T-cell (primary cell): ENCODE results near the gene CRLF3. TPM values are rescaled to one million over a fixed set of nuclear protein-coding genes. Genes with fewer than 3 reads are reported as not detected.

Source experiments
- ATAC-seq, 4 experiments: fragments of 200-7000 bp in 3 of 4; fragments of 150-1000 bp in 1 of 4; cut with Tn5 transposase; replicated peaks in 1 of 4; 1 replicate in 3 of 4; 2 replicates in 1 of 4; pipeline ENCODE4 v1.10.0; 2021; ENCODE audit warnings: moderate library complexity in 3 of 4, mild to moderate bottlenecking in 2 of 4, moderate number of reproducible peaks in 1 of 4
- CTCF ChIA-PET, 2 donors: fragments of 300-600 bp; sonication (Branson Sonifier 250); formaldehyde crosslinking; loops; one replicate each; lab custom pipeline; 2022; ENCODE audit warnings: antibody characterized with exemption in 2 of 2; lab: Charles Lee
- POLR2A ChIA-PET, 2 donors: fragments of 300-600 bp; sonication (Branson Sonifier 250); formaldehyde crosslinking; loops; one replicate each; lab custom pipeline; 2022; ENCODE audit warnings: antibody characterized with exemption in 2 of 2; lab: Charles Lee
- DNase-seq, 35 experiments: peaks; one replicate each; pipeline versions ENCODE4 v3.0.0 to v3.0.0-alpha.2; 2013 to 2023
- H3K27ac ChIP-seq: one replicate; pipeline ENCODE4 v1.5.1; 2013; ENCODE audit warnings: low read length
- H3K27me3 ChIP-seq, 2 experiments: replicated peaks in 1 of 2; 1 replicate in 1 of 2; 2 replicates in 1 of 2; pipeline versions ENCODE4 v1.6.1 to v1.7.0; 2013; ENCODE audit warnings: low read length in 1 of 2, mixed read lengths in 1 of 2; ENCODE audit not compliant: control insufficient read depth in 2 of 2, insufficient read depth in 2 of 2; ENCODE audit errors: extremely low read depth in 1 of 2
- H3K36me3 ChIP-seq, 2 donors: 1 replicate in 1 of 2; 2 replicates in 1 of 2; pipeline versions ENCODE4 v1.6.1 to v1.7.0; 2013; ENCODE audit warnings: low read length in 1 of 2; ENCODE audit not compliant: control insufficient read depth in 2 of 2, insufficient read depth in 1 of 2; ENCODE audit errors: extremely low read depth in 1 of 2
- H3K4me1 ChIP-seq, 2 experiments: 1 replicate in 1 of 2; 2 replicates in 1 of 2; pipeline versions ENCODE4 v1.6.1 to v1.7.0; 2013; ENCODE audit warnings: low read length in 2 of 2, mixed read lengths in 1 of 2; ENCODE audit not compliant: insufficient read depth in 2 of 2, control insufficient read depth in 1 of 2; ENCODE audit errors: extremely low read depth in 1 of 2
- H3K4me3 ChIP-seq, 2 donors: 1 replicate in 1 of 2; 2 replicates in 1 of 2; pipeline versions ENCODE4 v1.5.1 to v1.7.0; 2013; ENCODE audit warnings: mild to moderate bottlenecking in 2 of 2, low read length in 1 of 2, moderate library complexity in 1 of 2; ENCODE audit not compliant: control insufficient read depth in 1 of 2; ENCODE audit errors: extremely low read depth in 1 of 2
- H3K9me3 ChIP-seq: 2 replicates; pipeline ENCODE4 v1.7.0; 2013
- H3K27ac Mint-ChIP-seq, 2 donors: one replicate each; pipeline ENCODE4 v1.8.0; 2020 to 2021; ENCODE audit warnings: mild to moderate bottlenecking in 2 of 2, mixed read lengths in 2 of 2
- H3K27me3 Mint-ChIP-seq, 2 donors: one replicate each; pipeline ENCODE4 v1.8.0; 2021 to 2022; ENCODE audit warnings: mixed read lengths in 2 of 2
- H3K36me3 Mint-ChIP-seq: one replicate; pipeline ENCODE4 v1.8.0; 2021; ENCODE audit warnings: mixed read lengths
- H3K4me1 Mint-ChIP-seq, 3 donors: one replicate each; pipeline ENCODE4 v1.8.0; 2020 to 2022; ENCODE audit warnings: mixed read lengths in 3 of 3, mild to moderate bottlenecking in 1 of 3
- H3K4me3 Mint-ChIP-seq, 3 donors: one replicate each; pipeline ENCODE4 v1.8.0; 2020 to 2022; ENCODE audit warnings: mild to moderate bottlenecking in 3 of 3, mixed read lengths in 3 of 3, moderate library complexity in 3 of 3
- H3K9me3 Mint-ChIP-seq, 3 donors: one replicate each; pipeline ENCODE4 v1.8.0; 2020 to 2022; ENCODE audit warnings: mixed read lengths in 3 of 3
- whole genome bisulfite sequencing: methylation state at CpG from one replicate; pipeline ENCODE4 v1.1.5; 2013; ENCODE audit warnings: missing lambda C conversion rate; ENCODE audit not compliant: insufficient coverage; 5-methylcytosine and 5-hydroxymethylcytosine counted together
- total RNA-seq, 35 experiments: library from RNA in 6 of 35; stranded (reverse) in 6 of 35; fragments of 120-200 nt in 1 of 35; gene quantifications; one replicate each; pipeline versions ENCODE4 v1.2.1 to v1.2.4 and lab custom pipeline; 2013 to 2026

Gene CRLF3
- total RNA-seq, 5 donors from 2014 or later (not counting 1 experiment from before 2014, with no cell fraction given) = 73.3 to 112 (median 89.2) TPM

- Mint-ChIP-seq H3K4me1 (peaks cover 28 to 57% (median 30%) of the 10 kb centered on the region in 3 donors), H3K9me3 (no peaks in the 10 kb centered on the region), H3K36me3 (peaks cover 40% of the 10 kb centered on the region), H3K4me3 (no peak overlapping the region), H3K27me3 (no peaks in the 10 kb centered on the region), H3K27ac (peak overlapping the region; percentile 57 to 69)
- H3K27me3 ChIP-seq = no peaks in the 10 kb centered on the region
- WGBS = 100% methylated on average over 1 of the region's 1 CpG
- H3K27ac ChIP-seq = no peak overlapping the region
- H3K4me1 ChIP-seq = peaks cover 5 to 12% of the 10 kb centered on the region in 2 experiments
- peaks cover 4 to 65% of the 10 kb centered on the region in 2 donors for H3K36me3 ChIP-seq
- ChIA-PET CTCF (no interaction called here), POLR2A (no interaction called here)
- no peak overlapping the region for H3K4me3 ChIP-seq
- DNase-seq (no peak), ATAC-seq (no peak)
- no peaks in the 10 kb centered on the region for H3K9me3 ChIP-seq
Measured at GRCh38 chr17:30801671-30802070, 22.8 kb downstream of the CRLF3 start.

- Histone ChIP-seq H3K36me3 (peaks cover 13 to 88% of the 10 kb centered on the region in 2 donors), H3K27me3 (no peaks in the 10 kb centered on the region), H3K27ac (no peak overlapping the region), H3K4me1 (no peaks in the 10 kb centered on the region), H3K9me3 (no peaks in the 10 kb centered on the region), H3K4me3 (no peak overlapping the region)
- POLR2A ChIA-PET = no interaction called here
- peak overlapping the region; percentile 50 to 71 for H3K27ac Mint-ChIP-seq
- no peaks in the 10 kb centered on the region for H3K9me3 Mint-ChIP-seq
- WGBS = no CpG with 5 or more reads among the region's 4 CpGs
- H3K36me3 Mint-ChIP-seq = peaks cover 42% of the 10 kb centered on the region
- DNase-seq (no peak), ATAC-seq (no peak)
- no peaks in the 10 kb centered on the region for H3K27me3 Mint-ChIP-seq
- H3K4me1 Mint-ChIP-seq = peaks cover 11 to 20% (median 15%) of the 10 kb centered on the region in 3 donors
- CTCF ChIA-PET = interaction anchor here in 1 of 2 donors (1.5 kb wide), 1 partner anchor 10 kb away, joined by 4 read pairs; no protein-coding TSS in a partner anchor
- no peak overlapping the region for H3K4me3 Mint-ChIP-seq
Measured at GRCh38 chr17:30796016-30796415, 28.5 kb downstream of the CRLF3 start.

GRCh38 chr17:30794372-30794771 is 30.1 kb downstream of the CRLF3 start:
- Mint-ChIP-seq H3K27ac (peak overlapping the region; percentile 60 to 71), H3K36me3 (peaks cover 35% of the 10 kb centered on the region), H3K4me3 (no peak overlapping the region), H3K9me3 (no peaks in the 10 kb centered on the region), H3K4me1 (peaks cover 19 to 20% (median 19%) of the 10 kb centered on the region in 3 donors), H3K27me3 (no peaks in the 10 kb centered on the region)
- H3K27ac ChIP-seq = no peak overlapping the region
- H3K9me3 ChIP-seq = no peaks in the 10 kb centered on the region
- ATAC-seq = no peak
- H3K36me3 ChIP-seq = peaks cover 13 to 79% of the 10 kb centered on the region in 2 donors
- CTCF ChIA-PET = no interaction called here
- DNase-seq = no peak
- H3K4me1 ChIP-seq = no peaks in the 10 kb centered on the region
- WGBS = 100% methylated on average over 2 of the region's 5 CpGs
- H3K4me3 ChIP-seq = no peak overlapping the region
- POLR2A ChIA-PET = no interaction called here
- no peaks in the 10 kb centered on the region for H3K27me3 ChIP-seq

DNA sequence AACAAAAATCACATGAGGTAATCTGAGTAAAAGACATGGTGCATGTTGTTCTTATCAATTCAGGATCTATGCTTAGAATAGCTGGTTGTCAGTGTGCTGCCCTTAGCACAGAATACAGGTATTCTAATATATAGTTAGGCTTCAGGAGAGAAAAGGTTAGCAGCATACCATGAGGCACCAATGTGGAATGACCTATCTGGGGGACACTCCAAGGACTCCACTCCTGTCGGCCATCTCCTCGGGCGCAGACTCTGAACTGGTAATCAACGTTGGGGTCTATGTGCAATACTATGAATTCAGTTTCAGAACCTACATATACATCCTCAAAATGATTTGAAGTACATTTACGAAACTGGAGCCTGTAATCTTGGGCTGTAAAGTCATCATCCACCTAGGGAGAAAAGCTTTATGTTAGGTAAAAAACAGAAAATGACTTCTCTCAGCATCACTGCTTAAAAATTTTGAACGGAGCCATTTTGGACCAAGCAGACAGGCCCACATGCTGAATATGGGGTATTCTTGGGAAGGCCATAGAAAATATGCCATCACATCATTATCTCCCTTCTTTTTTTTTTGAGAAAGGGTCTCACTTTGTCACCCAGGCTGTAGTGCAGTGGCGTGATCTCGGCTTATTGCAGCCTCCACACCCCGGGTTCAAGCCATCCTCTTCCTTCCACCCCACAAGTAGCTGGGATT is 31.1 kb downstream of the CRLF3 start:
- Histone ChIP-seq H3K4me3 (no peak overlapping the region), H3K27ac (no peak overlapping the region), H3K27me3 (no peaks in the 10 kb centered on the region), H3K9me3 (no peaks in the 10 kb centered on the region), H3K4me1 (no peaks in the 10 kb centered on the region), H3K36me3 (peaks cover 13 to 81% of the 10 kb centered on the region in 2 donors)
- DNase-seq (no peak), ATAC-seq (no peak)
- peak overlapping the region; percentile 60 to 71 for H3K27ac Mint-ChIP-seq
- POLR2A ChIA-PET = no interaction called here
- H3K9me3 Mint-ChIP-seq = no peaks in the 10 kb centered on the region
- CTCF ChIA-PET = interaction anchor here (0.6 to 1.4 kb wide), 2 partner anchors 31 to 80 kb away, joined by 3 read pairs; partner anchors contain the start of gene CRLF3 (in 1 of the 2)
- H3K4me1 Mint-ChIP-seq = peaks cover 19 to 21% (median 20%) of the 10 kb centered on the region in 3 donors
- peaks cover 41% of the 10 kb centered on the region for H3K36me3 Mint-ChIP-seq
- no CpG with 5 or more reads among the region's 9 CpGs for WGBS
- no peak overlapping the region for H3K4me3 Mint-ChIP-seq
- H3K27me3 Mint-ChIP-seq = no peaks in the 10 kb centered on the region

GRCh38 chr17:30790279-30790678 is 34.2 kb downstream of the CRLF3 start:
- H3K36me3 ChIP-seq = peaks cover 9 to 74% of the 10 kb centered on the region in 2 donors
- H3K4me3 Mint-ChIP-seq = peak overlapping the region in 1 of 3 donors; percentile 14
- ChIA-PET CTCF (interaction anchor here in 1 of 2 donors (1.0 kb wide), 1 partner anchor 36 kb away, joined by 3 read pairs; no protein-coding TSS in a partner anchor), POLR2A (interaction anchor here (0.6 to 0.7 kb wide), 3 partner anchors 40 to 999 kb away, joined by 5 to 10 read pairs (median 5); no protein-coding TSS in a partner anchor)
- H3K4me1 Mint-ChIP-seq = peaks cover 10 to 18% (median 11%) of the 10 kb centered on the region in 3 donors
- no peak overlapping the region for H3K4me3 ChIP-seq
- ATAC-seq (no peak), DNase-seq (no peak)
- peak overlapping the region; percentile 46 for H3K27ac ChIP-seq
- H3K27ac Mint-ChIP-seq = peak overlapping the region; percentile 87 to 94
- H3K27me3 ChIP-seq = no peaks in the 10 kb centered on the region
- no peaks in the 10 kb centered on the region for H3K4me1 ChIP-seq
- WGBS = no CpG with 5 or more reads among the region's 2 CpGs
- no peaks in the 10 kb centered on the region for H3K9me3 Mint-ChIP-seq
- H3K36me3 Mint-ChIP-seq = peaks cover 37% of the 10 kb centered on the region
- no peaks in the 10 kb centered on the region for H3K9me3 ChIP-seq
- no peaks in the 10 kb centered on the region for H3K27me3 Mint-ChIP-seq

- POLR2A ChIA-PET = no interaction called here
- CTCF ChIA-PET = interaction anchor here in 1 of 2 donors (0.7 kb wide), 1 partner anchor 16 kb away, joined by 7 read pairs; no protein-coding TSS in a partner anchor
- no peak overlapping the region for H3K27ac ChIP-seq
Measured at GRCh38 chr17:30788918-30789317, 35.6 kb downstream of the CRLF3 start.

More at GRCh38 chr17:30788918-30789317, 35.6 kb downstream of the CRLF3 start:
- Mint-ChIP-seq H3K4me3 (no peak overlapping the region), H3K4me1 (peaks cover 10 to 13% (median 12%) of the 10 kb centered on the region in 3 donors), H3K36me3 (peaks cover 42% of the 10 kb centered on the region), H3K9me3 (no peaks in the 10 kb centered on the region), H3K27ac (peak overlapping the region; percentile 56 to 75), H3K27me3 (no peaks in the 10 kb centered on the region)
- Histone ChIP-seq H3K36me3 (peaks cover 4 to 75% of the 10 kb centered on the region in 2 donors), H3K4me3 (no peak overlapping the region), H3K9me3 (no peaks in the 10 kb centered on the region), H3K27me3 (no peaks in the 10 kb centered on the region), H3K4me1 (no peaks in the 10 kb centered on the region)
- ATAC-seq (no peak), DNase-seq (no peak)
- WGBS = 100% methylated on average over 1 of the region's 2 CpGs
